Vagina (tissue), 2 donors: ENCODE data around the gene CSH2.

Experiments
- POLR2AphosphoS5 ChIP-seq, 2 donors: sonication (generic); formaldehyde crosslinking; IDR thresholded peaks; one replicate each; pipeline ENCODE4 v1.9.0; 2017; ENCODE audit warnings: antibody characterized with exemption in 2 of 2, mild to moderate bottlenecking in 2 of 2, low read depth in 1 of 2; ENCODE audit not compliant: insufficient read depth in 1 of 2
- TF ChIP-seq, protein P1 (sequence below), 3 experiments: fragments of 450-650 bp in 2 of 3; fragments of 200-600 bp in 1 of 3; sonication (generic) in 1 of 3; IDR thresholded peaks; one replicate each; pipeline ENCODE4 v1.5.1; 2017 to 2019; ENCODE audit warnings: antibody characterized with exemption in 3 of 3, mild to moderate bottlenecking in 2 of 3, moderate library complexity in 2 of 3

DNA sequence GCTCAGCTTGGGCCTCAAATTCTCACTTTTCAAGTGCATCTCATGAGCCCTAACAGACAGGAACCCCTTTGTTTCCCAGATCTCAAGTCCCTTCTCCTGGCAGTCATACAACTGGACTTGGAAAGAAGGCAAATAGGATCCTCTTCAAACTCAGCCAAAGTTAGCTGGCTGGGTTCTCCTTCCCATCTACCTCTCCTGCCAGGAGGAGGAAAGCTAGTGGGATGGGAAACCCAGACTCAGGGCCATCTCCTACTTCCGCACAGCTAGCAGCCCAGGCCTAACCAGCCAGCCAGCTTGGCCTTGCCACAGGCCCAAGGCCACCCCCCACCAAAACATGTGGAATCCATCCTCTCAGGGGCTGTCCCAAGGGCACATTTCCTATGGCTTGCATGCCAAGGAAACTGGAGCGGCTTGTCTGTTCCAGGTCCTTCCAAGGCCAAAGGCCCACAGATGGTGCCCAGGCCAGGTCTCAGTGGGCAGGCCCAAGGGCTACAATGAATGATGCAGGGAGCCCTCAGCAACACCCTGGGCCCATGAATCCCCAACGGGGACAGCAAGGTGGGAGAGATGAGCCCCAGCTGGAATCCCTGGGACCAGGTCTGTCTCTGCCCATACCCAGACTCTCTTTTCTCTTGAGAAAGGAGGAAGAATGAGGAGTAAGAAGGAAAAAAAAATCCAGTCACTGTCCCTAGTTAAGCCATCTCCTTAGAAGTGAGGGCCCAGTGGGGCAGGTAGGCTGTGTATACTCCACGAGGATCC is 32.7 kb downstream of the CSH2 start:
- TF ChIP-seq, protein P1, sequence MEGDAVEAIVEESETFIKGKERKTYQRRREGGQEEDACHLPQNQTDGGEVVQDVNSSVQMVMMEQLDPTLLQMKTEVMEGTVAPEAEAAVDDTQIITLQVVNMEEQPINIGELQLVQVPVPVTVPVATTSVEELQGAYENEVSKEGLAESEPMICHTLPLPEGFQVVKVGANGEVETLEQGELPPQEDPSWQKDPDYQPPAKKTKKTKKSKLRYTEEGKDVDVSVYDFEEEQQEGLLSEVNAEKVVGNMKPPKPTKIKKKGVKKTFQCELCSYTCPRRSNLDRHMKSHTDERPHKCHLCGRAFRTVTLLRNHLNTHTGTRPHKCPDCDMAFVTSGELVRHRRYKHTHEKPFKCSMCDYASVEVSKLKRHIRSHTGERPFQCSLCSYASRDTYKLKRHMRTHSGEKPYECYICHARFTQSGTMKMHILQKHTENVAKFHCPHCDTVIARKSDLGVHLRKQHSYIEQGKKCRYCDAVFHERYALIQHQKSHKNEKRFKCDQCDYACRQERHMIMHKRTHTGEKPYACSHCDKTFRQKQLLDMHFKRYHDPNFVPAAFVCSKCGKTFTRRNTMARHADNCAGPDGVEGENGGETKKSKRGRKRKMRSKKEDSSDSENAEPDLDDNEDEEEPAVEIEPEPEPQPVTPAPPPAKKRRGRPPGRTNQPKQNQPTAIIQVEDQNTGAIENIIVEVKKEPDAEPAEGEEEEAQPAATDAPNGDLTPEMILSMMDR (IDR thresholded peaks at IDR 0.05), result no peak
- no peak for TF ChIP-seq POLR2AphosphoS5 (IDR thresholded peaks at IDR 0.05; ENCODE audit: insufficient read depth in 1 of 2, low read depth in 1 of 2)
